IgD-negative memory B cell (primary cell): ENCODE measurements around the gene TOP2A. TPM values are rescaled to one million over a fixed set of nuclear protein-coding genes. Genes with fewer than 3 reads are reported as not detected.
A peak's percentile ranks its signal among the peaks of the same experiment; 100 is the strongest.
"Not testable (repeated sequence)": the region's sequence is repeated elsewhere in the genome, so short reads cannot be mapped to it uniquely, and the experiment has no call there.

ENCODE experiments used
- H3K27ac Mint-ChIP-seq, 3 donors: one replicate each; pipeline ENCODE4 v1.8.0; 2020 to 2022; ENCODE audit warnings: mild to moderate bottlenecking in 3 of 3, mixed read lengths in 3 of 3, moderate library complexity in 1 of 3
- H3K27me3 Mint-ChIP-seq: one replicate; pipeline ENCODE4 v1.8.0; 2021; ENCODE audit warnings: mixed read lengths
- H3K36me3 Mint-ChIP-seq: one replicate; pipeline ENCODE4 v1.8.0; 2020; ENCODE audit warnings: mild to moderate bottlenecking, mixed read lengths
- H3K4me1 Mint-ChIP-seq, 3 donors: one replicate each; pipeline ENCODE4 v1.8.0; 2020 to 2022; ENCODE audit warnings: mixed read lengths in 3 of 3, mild to moderate bottlenecking in 1 of 3
- H3K4me3 Mint-ChIP-seq, 4 donors: one replicate each; pipeline ENCODE4 v1.8.0; 2020 to 2022; ENCODE audit warnings: mild to moderate bottlenecking in 4 of 4, mixed read lengths in 4 of 4, moderate library complexity in 3 of 4
- H3K9me3 Mint-ChIP-seq, 3 donors: one replicate each; pipeline ENCODE4 v1.8.0; 2020 to 2021; ENCODE audit warnings: mixed read lengths in 3 of 3, mild to moderate bottlenecking in 1 of 3
- polyA plus RNA-seq: library from polyadenylated mRNA; unstranded; fragments of 300-500 nt; fragmentation: Illumina TruSeq; gene quantifications from one replicate; pipeline ENCODE4 v1.2.3, GENCODE V29; 2021

Gene TOP2A
- polyA plus RNA-seq, 1 donor from 2014 or later, result not detected

GRCh38 chr17:40382251-40382650 lies 35.4 kb downstream of the TOP2A start:
- Mint-ChIP-seq H3K36me3 (peaks cover 2% of the 10 kb centered on the region), H3K4me3 (no peak overlapping the region), H3K9me3 (no peaks in the 10 kb centered on the region), H3K4me1 (no peaks in the 10 kb centered on the region), H3K27me3 (no peaks in the 10 kb centered on the region), H3K27ac (no peak overlapping the region)

GRCh38 chr17:40378966-40379365 lies 38.7 kb downstream of the TOP2A start:
- peaks cover 6% of the 10 kb centered on the region for H3K36me3 Mint-ChIP-seq

GRCh38 chr17:40377832-40378231 lies 39.9 kb downstream of the TOP2A start:
- Mint-ChIP-seq H3K9me3 (no peaks in the 10 kb centered on the region), H3K27ac (no peak overlapping the region), H3K36me3 (peaks cover 6% of the 10 kb centered on the region), H3K27me3 (no peaks in the 10 kb centered on the region), H3K4me3 (no peak overlapping the region), H3K4me1 (peaks cover 0 to 5% (median 3%) of the 10 kb centered on the region in 3 donors)

More at GRCh38 chr17:40378966-40379365, 38.7 kb downstream of the TOP2A start:
- H3K4me3 Mint-ChIP-seq, result no peak overlapping the region
- H3K9me3 Mint-ChIP-seq, result no peaks in the 10 kb centered on the region
- H3K4me1 Mint-ChIP-seq, result peaks cover 0 to 5% (median 3%) of the 10 kb centered on the region in 3 donors
- H3K27ac Mint-ChIP-seq, result no peak overlapping the region
- H3K27me3 Mint-ChIP-seq, result no peaks in the 10 kb centered on the region

GRCh38 chr17:40376541-40376940 lies 41.2 kb downstream of the TOP2A start:
- H3K36me3 Mint-ChIP-seq, H3K4me1 Mint-ChIP-seq, H3K27ac Mint-ChIP-seq, H3K27me3 Mint-ChIP-seq, H3K9me3 Mint-ChIP-seq, H3K4me3 Mint-ChIP-seq: not testable (repeated sequence)

GRCh38 chr17:40375786-40376185 lies 41.9 kb downstream of the TOP2A start:
- H3K4me1 Mint-ChIP-seq, H3K4me3 Mint-ChIP-seq, H3K9me3 Mint-ChIP-seq, H3K36me3 Mint-ChIP-seq, H3K27me3 Mint-ChIP-seq, H3K27ac Mint-ChIP-seq: not testable (repeated sequence)

- Mint-ChIP-seq H3K9me3 (no peaks in the 10 kb centered on the region), H3K27me3 (peaks cover 2% of the 10 kb centered on the region), H3K27ac (no peak overlapping the region), H3K4me3 (no peak overlapping the region), H3K36me3 (peaks cover 5% of the 10 kb centered on the region), H3K4me1 (peaks cover 0 to 6% (median 3%) of the 10 kb centered on the region in 3 donors)
These were observed 42.7 kb downstream of the TOP2A start for GRCh38 chr17:40374821-40375498.

- H3K27me3 Mint-ChIP-seq, result peaks cover 2% of the 10 kb centered on the region
- no peaks in the 10 kb centered on the region for H3K9me3 Mint-ChIP-seq
- H3K4me3 Mint-ChIP-seq, result no peak overlapping the region
- peaks cover 4% of the 10 kb centered on the region for H3K36me3 Mint-ChIP-seq
- peaks cover 0 to 6% (median 4%) of the 10 kb centered on the region in 3 donors for H3K4me1 Mint-ChIP-seq
- no peak overlapping the region for H3K27ac Mint-ChIP-seq
These were observed 43.7 kb downstream of the TOP2A start for GRCh38 chr17:40373999-40374398.

GRCh38 chr17:40373324-40373723 lies 44.4 kb downstream of the TOP2A start:
- Mint-ChIP-seq H3K36me3 (peaks cover 4% of the 10 kb centered on the region), H3K27me3 (peaks cover 2% of the 10 kb centered on the region), H3K4me1 (peaks cover 0 to 6% (median 4%) of the 10 kb centered on the region in 3 donors), H3K4me3 (no peak overlapping the region), H3K9me3 (no peaks in the 10 kb centered on the region), H3K27ac (peak overlapping the region in 1 of 3 donors; percentile 6)

GRCh38 chr17:40372644-40373043 lies 45.1 kb downstream of the TOP2A start:
- not testable (repeated sequence) for H3K4me1 Mint-ChIP-seq, H3K4me3 Mint-ChIP-seq, H3K27me3 Mint-ChIP-seq, H3K9me3 Mint-ChIP-seq, H3K27ac Mint-ChIP-seq, H3K36me3 Mint-ChIP-seq

- Mint-ChIP-seq H3K27ac (no peak overlapping the region), H3K27me3 (peaks cover 4% of the 10 kb centered on the region), H3K36me3 (peaks cover 4% of the 10 kb centered on the region), H3K4me1 (peaks cover 0 to 6% (median 4%) of the 10 kb centered on the region in 3 donors), H3K4me3 (no peak overlapping the region), H3K9me3 (no peaks in the 10 kb centered on the region)
These were observed 45.7 kb downstream of the TOP2A start for GRCh38 chr17:40372031-40372430.

GRCh38 chr17:40371261-40371929 lies 46.3 kb downstream of the TOP2A start:
- H3K9me3 Mint-ChIP-seq, result no peaks in the 10 kb centered on the region
- peaks cover 4% of the 10 kb centered on the region for H3K27me3 Mint-ChIP-seq
- peaks cover 0 to 2% (median 1%) of the 10 kb centered on the region in 3 donors for H3K4me1 Mint-ChIP-seq
- H3K4me3 Mint-ChIP-seq, result peak overlapping the region in 2 of 4 donors; percentile 57 to 74
- no peaks in the 10 kb centered on the region for H3K36me3 Mint-ChIP-seq
- H3K27ac Mint-ChIP-seq, result no peak overlapping the region

- H3K36me3 Mint-ChIP-seq, result no peaks in the 10 kb centered on the region
- H3K27me3 Mint-ChIP-seq, result peaks cover 4% of the 10 kb centered on the region
These were observed 47.8 kb downstream of the TOP2A start for GRCh38 chr17:40369923-40370322.

GRCh38 chr17:40367728-40368127 lies 50.0 kb downstream of the TOP2A start:
- not testable (repeated sequence) for H3K4me1 Mint-ChIP-seq, H3K36me3 Mint-ChIP-seq, H3K9me3 Mint-ChIP-seq, H3K27me3 Mint-ChIP-seq, H3K4me3 Mint-ChIP-seq, H3K27ac Mint-ChIP-seq

More at GRCh38 chr17:40369923-40370322, 47.8 kb downstream of the TOP2A start:
- Mint-ChIP-seq H3K4me1 (peaks cover 0 to 2% (median 1%) of the 10 kb centered on the region in 3 donors), H3K9me3 (no peaks in the 10 kb centered on the region), H3K4me3 (peak overlapping the region in 1 of 4 donors; percentile 69), H3K27ac (no peak overlapping the region)

- H3K9me3 Mint-ChIP-seq, result no peaks in the 10 kb centered on the region
- H3K36me3 Mint-ChIP-seq, result no peaks in the 10 kb centered on the region
- H3K27me3 Mint-ChIP-seq, result peaks cover 11% of the 10 kb centered on the region
These were observed 50.7 kb downstream of the TOP2A start for GRCh38 chr17:40366861-40367518.

GRCh38 chr17:40366076-40366860 lies 51.4 kb downstream of the TOP2A start:
- Mint-ChIP-seq H3K4me3 (peak overlapping the region in 1 of 4 donors; percentile 35), H3K27me3 (peaks cover 10% of the 10 kb centered on the region), H3K27ac (no peak overlapping the region), H3K9me3 (no peaks in the 10 kb centered on the region), H3K4me1 (peaks cover 0 to 6% (median 3%) of the 10 kb centered on the region in 3 donors), H3K36me3 (no peaks in the 10 kb centered on the region)

More at GRCh38 chr17:40366861-40367518, 50.7 kb downstream of the TOP2A start:
- Mint-ChIP-seq H3K4me3 (no peak overlapping the region), H3K4me1 (peaks cover 0 to 3% (median 3%) of the 10 kb centered on the region in 3 donors), H3K27ac (no peak overlapping the region)
